Breast epithelium (tissue), 4 donors: Measurements from ENCODE around the gene FAM9B. TPM values are rescaled to one million over a fixed set of nuclear protein-coding genes. Genes with fewer than 3 reads are reported as not detected.

ENCODE experiments used
- DNase-seq, 2 donors: peaks; one replicate each; pipeline ENCODE4 v3.0.0-alpha.2; 2019; ENCODE audit warnings: low spot score in 2 of 2
- H3K27ac ChIP-seq, 2 donors: fragments of 200-600 bp; sonication (generic) in 1 of 2; one replicate each; pipeline ENCODE4 v1.5.1; 2016 to 2019; ENCODE audit warnings: mild to moderate bottlenecking in 1 of 2
- H3K27me3 ChIP-seq, 2 donors: fragments of 200-600 bp; sonication (generic) in 1 of 2; one replicate each; pipeline versions ENCODE4 v1.5.1 to v1.6.0; 2017 to 2019; ENCODE audit warnings: control low read depth in 1 of 2, mild to moderate bottlenecking in 1 of 2
- H3K36me3 ChIP-seq: fragments of 200-600 bp; one replicate; pipeline ENCODE4 v1.5.1; 2019
- H3K4me1 ChIP-seq, 2 donors: fragments of 200-600 bp; sonication (generic); one replicate each; pipeline ENCODE4 v1.5.1; 2016 to 2019; ENCODE audit warnings: control low read depth in 1 of 2
- H3K4me3 ChIP-seq, 3 donors: fragments of 200-600 bp; sonication (generic); 1 replicate in 2 of 3; 2 replicates in 1 of 3; pipeline ENCODE4 v1.5.1; 2016 to 2019; ENCODE audit warnings: mild to moderate bottlenecking in 3 of 3, moderate library complexity in 2 of 3
- H3K9me3 ChIP-seq, 2 donors: fragments of 200-600 bp; sonication (generic) in 1 of 2; one replicate each; pipeline ENCODE4 v1.5.1; 2016 to 2019; ENCODE audit warnings: control low read depth in 1 of 2
- POLR2A ChIP-seq: fragments of 450-650 bp; IDR thresholded peaks from one replicate; pipeline ENCODE4 v1.6.1; 2016; ENCODE audit warnings: antibody characterized with exemption, mild to moderate bottlenecking, moderate library complexity
- POLR2AphosphoS5 ChIP-seq, 3 donors: sonication (generic); formaldehyde crosslinking; IDR thresholded peaks; one replicate each; pipeline ENCODE4 v1.6.1; 2017; ENCODE audit warnings: antibody characterized with exemption in 3 of 3
- intact Hi-C: fragments of 100-400 bp; cut with DNase I; formaldehyde crosslinking; loops from one replicate; pipeline ENCODE4 v1.15.1; 2023; ENCODE audit warnings: low total_unique reads
- total RNA-seq, 3 donors: library from RNA; depleted of rRNA; stranded (reverse); fragments of >200 nt; gene quantifications; one replicate each; pipeline ENCODE4 v1.1.0, GENCODE V29; 2016
- TF ChIP-seq, protein P1 (sequence below), 3 donors: fragments of 450-650 bp; IDR thresholded peaks; one replicate each; pipeline ENCODE4 v1.5.1; 2016 to 2017; ENCODE audit warnings: antibody characterized with exemption in 3 of 3, mild to moderate bottlenecking in 3 of 3, moderate library complexity in 3 of 3

FAM9B gene
- total RNA-seq, 3 donors from 2014 or later = not detected

DNA sequence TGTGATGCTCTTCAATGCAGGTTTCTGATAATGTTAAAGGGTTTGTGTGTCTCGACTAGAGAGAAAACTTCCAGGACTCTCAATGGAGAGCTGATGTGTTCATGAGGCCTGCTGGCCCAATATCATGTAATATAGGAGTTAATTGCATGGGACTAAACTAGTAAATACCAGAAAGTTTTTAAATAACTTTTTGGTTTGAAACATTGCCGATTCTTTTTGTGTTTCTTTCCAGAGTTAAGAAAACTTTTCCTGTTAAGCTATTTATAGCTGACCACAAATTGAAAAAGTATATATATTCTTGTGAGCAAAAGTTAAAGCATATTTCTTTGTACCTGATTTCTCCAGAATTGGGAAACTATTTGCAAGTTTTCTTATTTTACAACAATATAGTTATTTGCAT is 49.7 kb downstream of the FAM9B start:
- H3K36me3 ChIP-seq = no peaks in the 10 kb centered on the region
- no peak overlapping the region for H3K4me3 ChIP-seq
- H3K4me1 ChIP-seq = no peaks in the 10 kb centered on the region
- H3K9me3 ChIP-seq = no peaks in the 10 kb centered on the region
- intact Hi-C loops = no loop called here
- TF ChIP-seq POLR2AphosphoS5 (IDR thresholded peaks at IDR 0.05) = no peak
- DNase-seq = no peak
- peaks cover 0 to 19% of the 10 kb centered on the region in 2 donors for H3K27me3 ChIP-seq
- no peak overlapping the region for H3K27ac ChIP-seq

DNA sequence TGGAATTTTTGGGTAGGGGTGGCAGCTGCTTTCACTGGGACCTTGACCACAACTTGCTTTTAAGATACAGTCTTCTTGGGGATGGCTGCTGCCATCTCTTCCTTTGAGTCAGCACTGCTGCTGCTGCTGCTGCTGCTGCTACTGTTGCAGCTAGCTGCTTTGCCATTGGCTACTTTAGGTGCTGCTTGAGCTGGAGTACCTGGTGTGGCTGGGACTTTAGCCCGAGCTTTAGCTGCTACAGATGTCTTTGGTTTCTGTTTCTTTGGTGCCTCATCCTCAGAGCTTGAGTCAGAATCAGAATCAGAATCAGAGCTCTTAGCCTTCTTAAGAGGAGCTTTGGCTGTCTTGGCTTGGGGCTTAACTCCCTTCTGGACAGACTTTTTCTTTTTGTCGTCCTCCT is 52.2 kb downstream of the FAM9B start:
- TF ChIP-seq, protein P1, sequence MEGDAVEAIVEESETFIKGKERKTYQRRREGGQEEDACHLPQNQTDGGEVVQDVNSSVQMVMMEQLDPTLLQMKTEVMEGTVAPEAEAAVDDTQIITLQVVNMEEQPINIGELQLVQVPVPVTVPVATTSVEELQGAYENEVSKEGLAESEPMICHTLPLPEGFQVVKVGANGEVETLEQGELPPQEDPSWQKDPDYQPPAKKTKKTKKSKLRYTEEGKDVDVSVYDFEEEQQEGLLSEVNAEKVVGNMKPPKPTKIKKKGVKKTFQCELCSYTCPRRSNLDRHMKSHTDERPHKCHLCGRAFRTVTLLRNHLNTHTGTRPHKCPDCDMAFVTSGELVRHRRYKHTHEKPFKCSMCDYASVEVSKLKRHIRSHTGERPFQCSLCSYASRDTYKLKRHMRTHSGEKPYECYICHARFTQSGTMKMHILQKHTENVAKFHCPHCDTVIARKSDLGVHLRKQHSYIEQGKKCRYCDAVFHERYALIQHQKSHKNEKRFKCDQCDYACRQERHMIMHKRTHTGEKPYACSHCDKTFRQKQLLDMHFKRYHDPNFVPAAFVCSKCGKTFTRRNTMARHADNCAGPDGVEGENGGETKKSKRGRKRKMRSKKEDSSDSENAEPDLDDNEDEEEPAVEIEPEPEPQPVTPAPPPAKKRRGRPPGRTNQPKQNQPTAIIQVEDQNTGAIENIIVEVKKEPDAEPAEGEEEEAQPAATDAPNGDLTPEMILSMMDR (IDR thresholded peaks at IDR 0.05) = no peak
- Histone ChIP-seq H3K4me3 (no peak overlapping the region), H3K4me1 (no peaks in the 10 kb centered on the region), H3K36me3 (no peaks in the 10 kb centered on the region), H3K27me3 (peaks cover 0 to 21% of the 10 kb centered on the region in 2 donors), H3K27ac (no peak overlapping the region), H3K9me3 (no peaks in the 10 kb centered on the region)
- no peak for DNase-seq
- intact Hi-C loops = no loop called here

DNA sequence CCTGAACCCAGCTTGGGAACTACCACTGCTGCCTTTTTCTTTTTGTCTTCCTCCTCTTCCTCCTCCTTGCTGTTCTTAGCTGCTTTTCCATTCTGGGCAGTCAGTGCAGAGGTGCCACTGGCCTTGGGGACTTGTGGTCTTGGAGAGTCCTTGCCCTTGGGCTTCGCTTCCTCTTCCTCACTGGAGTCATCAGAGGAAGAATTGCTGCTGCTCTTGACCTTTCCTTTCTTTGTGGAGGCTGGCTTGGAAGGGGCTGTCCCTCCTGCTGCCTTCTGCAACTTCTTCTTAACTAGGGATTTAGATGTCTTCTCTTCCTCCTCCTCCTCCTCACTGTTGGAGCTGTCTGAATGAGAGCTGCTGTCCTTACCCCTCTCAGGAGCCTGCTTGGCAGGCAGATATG is 53.2 kb downstream of the FAM9B start:
- DNase-seq = no peak
- Histone ChIP-seq H3K9me3 (no peaks in the 10 kb centered on the region), H3K27ac (no peak overlapping the region), H3K4me1 (no peaks in the 10 kb centered on the region), H3K27me3 (peaks cover 0 to 21% of the 10 kb centered on the region in 2 donors), H3K4me3 (no peak overlapping the region), H3K36me3 (no peaks in the 10 kb centered on the region)
- intact Hi-C loops = no loop called here
- TF ChIP-seq, protein P1 (IDR thresholded peaks at IDR 0.05) = no peak
- TF ChIP-seq POLR2A = no peak
- TF ChIP-seq POLR2AphosphoS5 (IDR thresholded peaks at IDR 0.05) = no peak

Other genes with a start within 250 kb of the FAM9B start
- gene FAM9A, start 232.7 kb downstream of the FAM9B start, total RNA-seq = not detected